Prostate gland (tissue), 2 donors: ENCODE data around the gene BTBD2. TPM values are rescaled to one million over a fixed set of nuclear protein-coding genes. Genes with fewer than 3 reads are reported as not detected.
"Not testable (repeated sequence)": the region's sequence is repeated elsewhere in the genome, so short reads cannot be mapped to it uniquely, and the experiment has no call there.

Experiments
- DNase-seq: peaks from one replicate; pipeline ENCODE4 v3.0.0-alpha.2; 2019; ENCODE audit warnings: low spot score
- H3K27ac ChIP-seq, 2 donors: fragments of 200-600 bp; sonication (generic); 2 replicates each; pipeline ENCODE4 v1.5.1; 2017 to 2019
- H3K27me3 ChIP-seq: fragments of 200-600 bp; sonication (generic); replicated peaks from 2 replicates; pipeline ENCODE4 v1.5.1; 2019; ENCODE audit not compliant: insufficient read depth
- H3K36me3 ChIP-seq, 2 donors: fragments of 200-600 bp; sonication (generic); 1 replicate in 1 of 2; 2 replicates in 1 of 2; pipeline versions ENCODE4 v1.5.1 to v1.8.1; 2017 to 2019
- H3K4me1 ChIP-seq: fragments of 200-600 bp; sonication (generic); replicated peaks from 2 replicates; pipeline ENCODE4 v1.5.1; 2019
- H3K4me3 ChIP-seq, 2 donors: fragments of 200-600 bp; sonication (generic); 2 replicates each; pipeline ENCODE4 v1.5.1; 2017 to 2019
- H3K9me3 ChIP-seq: fragments of 200-600 bp; sonication (generic); 2 replicates; pipeline ENCODE4 v1.5.1; 2017
- CTCF ChIP-seq, 4 experiments: fragments of 200-600 bp in 2 of 4; fragments of 450-650 bp in 2 of 4; sonication (generic) in 2 of 4; IDR thresholded peaks; 1 replicate in 3 of 4; 2 replicates in 1 of 4; pipeline ENCODE4 v1.5.1; 2016 to 2019; ENCODE audit warnings: antibody characterized with exemption in 4 of 4, mild to moderate bottlenecking in 2 of 4, moderate library complexity in 2 of 4
- POLR2A ChIP-seq: fragments of 450-650 bp; IDR thresholded peaks from one replicate; pipeline ENCODE4 v1.6.1; 2016; ENCODE audit warnings: antibody characterized with exemption, mild to moderate bottlenecking
- POLR2AphosphoS5 ChIP-seq: sonication (generic); formaldehyde crosslinking; IDR thresholded peaks from one replicate; pipeline ENCODE4 v1.6.1; 2017; ENCODE audit warnings: antibody characterized with exemption
- WGBS: methylation state at CpG from one replicate; pipeline ENCODE4 v1.1.5; 2018; 5-methylcytosine and 5-hydroxymethylcytosine counted together
- intact Hi-C: fragments of 100-400 bp; cut with DNase I; formaldehyde crosslinking; loops from one replicate; pipeline ENCODE4 v1.14.2; 2022
- total RNA-seq, 2 donors: library from RNA; depleted of rRNA; stranded (reverse); fragments of >200 nt; gene quantifications; one replicate each; pipeline ENCODE4 v1.1.0, GENCODE V29; 2016

The BTBD2 gene
- total RNA-seq, 2 donors from 2014 or later: 116 to 136 TPM

- WGBS: 79% methylated on average over 14 of the region's 14 CpGs
- H3K4me3 ChIP-seq: no peak overlapping the region
- H3K4me1 ChIP-seq: peaks cover 11% of the 10 kb centered on the region
- no peaks in the 10 kb centered on the region for H3K9me3 ChIP-seq
- intact Hi-C loops: no loop called here
- TF ChIP-seq POLR2A: no peak
- H3K27me3 ChIP-seq: no peaks in the 10 kb centered on the region
- peaks cover 4 to 8% of the 10 kb centered on the region in 2 donors for H3K36me3 ChIP-seq
- no peak for DNase-seq
- H3K27ac ChIP-seq: peak overlapping the region in 1 of 2 donors; percentile 99
Observed at GRCh38 chr19:2035590-2035991, 20.1 kb upstream of the BTBD2 start.

- Histone ChIP-seq H3K36me3 (peaks cover 0 to 7% of the 10 kb centered on the region in 2 donors), H3K27me3 (no peaks in the 10 kb centered on the region), H3K9me3 (no peaks in the 10 kb centered on the region), H3K27ac (peak overlapping the region; percentile 99 to 100), H3K4me3 (no peak overlapping the region), H3K4me1 (peaks cover 11% of the 10 kb centered on the region)
- WGBS: 43% methylated on average over 34 of the region's 34 CpGs
- no peak for DNase-seq
- no peak for TF ChIP-seq POLR2A
- no peak for TF ChIP-seq POLR2AphosphoS5
- no peak for TF ChIP-seq CTCF (IDR thresholded peaks at IDR 0.05)
- intact Hi-C loops: no loop called here
Observed at GRCh38 chr19:2034729-2035589, 19.4 kb upstream of the BTBD2 start.

- Histone ChIP-seq H3K4me1 (peaks cover 11% of the 10 kb centered on the region), H3K27ac (peak overlapping the region; percentile 99 to 100)
- DNase-seq, H3K36me3 ChIP-seq, H3K4me3 ChIP-seq, H3K27me3 ChIP-seq, intact Hi-C loops, H3K9me3 ChIP-seq: not testable (repeated sequence)
- 92% methylated on average over 15 of the region's 15 CpGs for WGBS
Observed at GRCh38 chr19:2034253-2034652, 18.7 kb upstream of the BTBD2 start.

GRCh38 chr19:2033825-2034159 is 18.3 kb upstream of the BTBD2 start:
- WGBS: 75% methylated on average over 9 of the region's 9 CpGs
- H3K4me3 ChIP-seq: no peak overlapping the region
- intact Hi-C loops: no loop called here

GRCh38 chr19:2033115-2033824 is 17.8 kb upstream of the BTBD2 start:
- H3K4me3 ChIP-seq: no peak overlapping the region
- peaks cover 0 to 1% of the 10 kb centered on the region in 2 donors for H3K36me3 ChIP-seq
- no peaks in the 10 kb centered on the region for H3K9me3 ChIP-seq
- TF ChIP-seq POLR2A (no peak), POLR2AphosphoS5 (no peak), CTCF (IDR thresholded peaks at IDR 0.05) (no peak)
- 88% methylated on average over 6 of the region's 6 CpGs for WGBS
- peaks cover 11% of the 10 kb centered on the region for H3K4me1 ChIP-seq
- DNase-seq: no peak
- intact Hi-C loops: no loop called here
- H3K27ac ChIP-seq: peak overlapping the region; percentile 99 to 100
- no peaks in the 10 kb centered on the region for H3K27me3 ChIP-seq

More at GRCh38 chr19:2033825-2034159, 18.3 kb upstream of the BTBD2 start:
- Histone ChIP-seq H3K27me3 (no peaks in the 10 kb centered on the region), H3K9me3 (no peaks in the 10 kb centered on the region), H3K27ac (peak overlapping the region; percentile 99 to 100), H3K36me3 (peaks cover 0 to 7% of the 10 kb centered on the region in 2 donors), H3K4me1 (peaks cover 11% of the 10 kb centered on the region)
- TF ChIP-seq CTCF (IDR thresholded peaks at IDR 0.05): no peak
- no peak for TF ChIP-seq POLR2AphosphoS5
- TF ChIP-seq POLR2A: no peak
- DNase-seq: no peak
